ENCODE results near the gene TBC1D8.

The TBC1D8 gene

GRCh38 chr2:101153787-101154186 lies 2.6 kb upstream of the TBC1D8 start:
- ATAC-seq (ENCODE audit: low read depth) (no peak), DNase-seq (ENCODE audit: low spot score) (no peak)
- Histone ChIP-seq H3K36me3 (ENCODE audit: low read depth) (no peaks in the 10 kb centered on the region), H3K4me3 (ENCODE audit: severe bottlenecking) (no peak overlapping the region), H3K27me3 (ENCODE audit: insufficient read depth, poor library complexity, severe bottlenecking) (no peaks in the 10 kb centered on the region), H3K4me1 (ENCODE audit: insufficient read depth, poor library complexity, severe bottlenecking) (peaks cover 13% of the 10 kb centered on the region), H3K27ac (ENCODE audit: poor library complexity, severe bottlenecking) (no peak overlapping the region), H3K9me3 (ENCODE audit: severe bottlenecking) (no peaks in the 10 kb centered on the region)
- TF ChIP-seq CTCF (IDR thresholded peaks at IDR 0.05; ENCODE audit: poor library complexity, severe bottlenecking), result no peak

GRCh38 chr2:101153077-101153707 lies 2.0 kb upstream of the TBC1D8 start:
- Histone ChIP-seq H3K27me3 (ENCODE audit: insufficient read depth, poor library complexity, severe bottlenecking) (no peaks in the 10 kb centered on the region), H3K36me3 (ENCODE audit: low read depth) (no peaks in the 10 kb centered on the region), H3K4me3 (ENCODE audit: severe bottlenecking) (no peak overlapping the region), H3K9me3 (ENCODE audit: severe bottlenecking) (no peaks in the 10 kb centered on the region), H3K4me1 (ENCODE audit: insufficient read depth, poor library complexity, severe bottlenecking) (peaks cover 19% of the 10 kb centered on the region), H3K27ac (ENCODE audit: poor library complexity, severe bottlenecking) (no peak overlapping the region)
- DNase-seq (ENCODE audit: low spot score) (no peak), ATAC-seq (ENCODE audit: low read depth) (no peak)
- TF ChIP-seq CTCF (IDR thresholded peaks at IDR 0.05; ENCODE audit: poor library complexity, severe bottlenecking), result peak; percentile 71

- no peak overlapping the region for H3K4me3 ChIP-seq (ENCODE audit: severe bottlenecking)
- peak; percentile 92 for TF ChIP-seq CTCF (IDR thresholded peaks at IDR 0.05; ENCODE audit: poor library complexity, severe bottlenecking)
- peak overlapping the region; percentile 62 for H3K27ac ChIP-seq (ENCODE audit: poor library complexity, severe bottlenecking)
- no peak for DNase-seq (ENCODE audit: low spot score)
- no peaks in the 10 kb centered on the region for H3K36me3 ChIP-seq (ENCODE audit: low read depth)
- no peaks in the 10 kb centered on the region for H3K27me3 ChIP-seq (ENCODE audit: insufficient read depth, poor library complexity, severe bottlenecking)
- peaks cover 23% of the 10 kb centered on the region for H3K4me1 ChIP-seq (ENCODE audit: insufficient read depth, poor library complexity, severe bottlenecking)
- peak; percentile 35 for ATAC-seq (ENCODE audit: low read depth)
- H3K9me3 ChIP-seq (ENCODE audit: severe bottlenecking), result no peaks in the 10 kb centered on the region
Observed at GRCh38 chr2:101152272-101153076, 1.3 kb upstream of the TBC1D8 start.

- Histone ChIP-seq H3K4me3 (ENCODE audit: severe bottlenecking) (peak overlapping the region; percentile 87), H3K9me3 (ENCODE audit: severe bottlenecking) (no peaks in the 10 kb centered on the region), H3K27ac (ENCODE audit: poor library complexity, severe bottlenecking) (peak overlapping the region; percentile 62), H3K36me3 (ENCODE audit: low read depth) (no peaks in the 10 kb centered on the region), H3K27me3 (ENCODE audit: insufficient read depth, poor library complexity, severe bottlenecking) (no peaks in the 10 kb centered on the region), H3K4me1 (ENCODE audit: insufficient read depth, poor library complexity, severe bottlenecking) (peaks cover 23% of the 10 kb centered on the region)
- TF ChIP-seq CTCF (IDR thresholded peaks at IDR 0.05; ENCODE audit: poor library complexity, severe bottlenecking), result no peak
- ATAC-seq (ENCODE audit: low read depth) (no peak), DNase-seq (ENCODE audit: low spot score) (no peak)
Observed at GRCh38 chr2:101151859-101152271, 683 bp upstream of the TBC1D8 start.

All from RWPE2 (cell line).